GM19468 (cell line): Measurements from ENCODE around the gene PPP1R13L.
A peak's percentile ranks its signal among the peaks of the same experiment; 100 is the strongest.

ENCODE experiments used
- ATAC-seq: cut with Tn5 transposase; IDR thresholded peaks from one replicate; pipeline ENCODE4 v1.9.1; 2021; ENCODE audit warnings: mild to moderate bottlenecking, moderate library complexity, moderate number of reproducible peaks; ENCODE audit not compliant: unreplicated experiment; ENCODE audit errors: extremely low read depth

The PPP1R13L gene

GRCh38 chr19:45376045-45376724 lies 28.7 kb downstream of the PPP1R13L start:
- ATAC-seq: no peak

GRCh38 chr19:45370410-45371204 lies 34.3 kb downstream of the PPP1R13L start, which contains the start of gene ERCC2:
ERCC2 (minus strand) TSS chr19:45370573; CDS start chr19:45370540, 33 bp downstream.
- ATAC-seq: peak; percentile 95

GRCh38 chr19:45368737-45369340 lies 36.0 kb downstream of the PPP1R13L start:
- no peak for ATAC-seq

- no peak for ATAC-seq
These were observed 36.7 kb downstream of the PPP1R13L start for GRCh38 chr19:45368127-45368526.

GRCh38 chr19:45364696-45365095 lies 40.2 kb downstream of the PPP1R13L start:
- no peak for ATAC-seq

- no peak for ATAC-seq
These were observed 40.9 kb downstream of the PPP1R13L start for GRCh38 chr19:45363861-45364459.

GRCh38 chr19:45362291-45362690 lies 42.6 kb downstream of the PPP1R13L start:
- no peak for ATAC-seq

GRCh38 chr19:45361608-45362007 lies 43.3 kb downstream of the PPP1R13L start:
- no peak for ATAC-seq

- no peak for ATAC-seq
These were observed 46.6 kb downstream of the PPP1R13L start for GRCh38 chr19:45358213-45358792.

GRCh38 chr19:45357445-45357783 lies 47.5 kb downstream of the PPP1R13L start:
- no peak for ATAC-seq

GRCh38 chr19:45356760-45357444 lies 48.0 kb downstream of the PPP1R13L start:
- ATAC-seq: no peak

- no peak for ATAC-seq
These were observed 49.0 kb downstream of the PPP1R13L start for GRCh38 chr19:45355910-45356309.

GRCh38 chr19:45355402-45355801 lies 49.5 kb downstream of the PPP1R13L start:
- ATAC-seq: no peak

GRCh38 chr19:45354241-45354842 lies 50.5 kb downstream of the PPP1R13L start:
- no peak for ATAC-seq

- no peak for ATAC-seq
These were observed 51.7 kb downstream of the PPP1R13L start for GRCh38 chr19:45352914-45353796.

GRCh38 chr19:45352471-45352870 lies 52.4 kb downstream of the PPP1R13L start:
- ATAC-seq: no peak

- no peak for ATAC-seq
These were observed 52.8 kb downstream of the PPP1R13L start for GRCh38 chr19:45352062-45352461.

GRCh38 chr19:45351401-45351952 lies 53.4 kb downstream of the PPP1R13L start:
- no peak for ATAC-seq
